ENCODE measurements around the gene PRKCI. TPM values are rescaled to one million over a fixed set of nuclear protein-coding genes. Genes with fewer than 3 reads are reported as not detected.

The PRKCI gene
- total RNA-seq, 2 donors from 2014 or later: 13.5 to 17.6 TPM

DNA sequence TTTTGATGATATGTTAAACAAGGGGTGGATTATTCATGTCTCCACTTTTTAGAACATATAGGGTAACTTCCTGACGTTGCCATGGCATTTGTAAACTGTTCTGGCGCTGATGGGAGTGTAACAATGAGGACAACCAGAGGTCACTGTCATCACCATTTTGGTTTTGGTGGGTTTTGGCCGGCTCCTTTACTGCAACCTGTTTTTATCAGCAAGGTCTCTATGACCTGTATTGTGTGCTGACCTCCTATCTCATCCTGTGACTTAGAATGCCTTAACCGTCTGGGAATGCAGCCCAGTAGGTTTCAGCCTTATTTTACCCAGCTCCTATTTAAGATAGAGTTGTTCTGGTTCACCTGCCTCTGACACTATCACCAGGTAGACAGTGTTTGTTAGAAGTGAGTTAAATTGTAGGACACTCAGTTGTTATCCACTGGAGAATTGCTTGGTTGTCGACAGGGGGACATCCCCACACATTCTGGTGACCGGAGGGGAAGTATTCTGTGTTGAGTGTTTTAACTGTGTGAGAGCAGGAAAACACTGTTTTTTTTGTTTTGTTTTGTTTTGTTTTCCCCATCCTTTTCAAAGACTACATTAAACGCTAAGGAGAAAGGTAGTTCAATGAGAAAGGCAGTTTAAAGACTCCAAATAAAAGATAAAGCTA lies 98.4 kb downstream of the PRKCI start:
- H3K4me1 ChIP-seq: no peaks in the 10 kb centered on the region
- WGBS, 2 donors: 64 to 77% methylated on average over 7 of the region's 7 CpGs
- ATAC-seq (no peak), DNase-seq (no peak)
- H3K9me3 ChIP-seq: no peaks in the 10 kb centered on the region
- H3K36me3 ChIP-seq (replicated peaks in 1 of 2; ENCODE audit: insufficient read depth in 1 of 2, low read depth in 2 of 2): no peaks in the 10 kb centered on the region
- intact Hi-C loops (cut with DNase I): no loop called here
- no peak overlapping the region for H3K4me3 ChIP-seq
- no peak overlapping the region for H3K27ac ChIP-seq
- H3K27me3 ChIP-seq: no peaks in the 10 kb centered on the region
- TF ChIP-seq POLR2A (IDR thresholded peaks at IDR 0.05): no peak
- TF ChIP-seq, protein P1, sequence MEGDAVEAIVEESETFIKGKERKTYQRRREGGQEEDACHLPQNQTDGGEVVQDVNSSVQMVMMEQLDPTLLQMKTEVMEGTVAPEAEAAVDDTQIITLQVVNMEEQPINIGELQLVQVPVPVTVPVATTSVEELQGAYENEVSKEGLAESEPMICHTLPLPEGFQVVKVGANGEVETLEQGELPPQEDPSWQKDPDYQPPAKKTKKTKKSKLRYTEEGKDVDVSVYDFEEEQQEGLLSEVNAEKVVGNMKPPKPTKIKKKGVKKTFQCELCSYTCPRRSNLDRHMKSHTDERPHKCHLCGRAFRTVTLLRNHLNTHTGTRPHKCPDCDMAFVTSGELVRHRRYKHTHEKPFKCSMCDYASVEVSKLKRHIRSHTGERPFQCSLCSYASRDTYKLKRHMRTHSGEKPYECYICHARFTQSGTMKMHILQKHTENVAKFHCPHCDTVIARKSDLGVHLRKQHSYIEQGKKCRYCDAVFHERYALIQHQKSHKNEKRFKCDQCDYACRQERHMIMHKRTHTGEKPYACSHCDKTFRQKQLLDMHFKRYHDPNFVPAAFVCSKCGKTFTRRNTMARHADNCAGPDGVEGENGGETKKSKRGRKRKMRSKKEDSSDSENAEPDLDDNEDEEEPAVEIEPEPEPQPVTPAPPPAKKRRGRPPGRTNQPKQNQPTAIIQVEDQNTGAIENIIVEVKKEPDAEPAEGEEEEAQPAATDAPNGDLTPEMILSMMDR (IDR thresholded peaks at IDR 0.05): no peak

DNA sequence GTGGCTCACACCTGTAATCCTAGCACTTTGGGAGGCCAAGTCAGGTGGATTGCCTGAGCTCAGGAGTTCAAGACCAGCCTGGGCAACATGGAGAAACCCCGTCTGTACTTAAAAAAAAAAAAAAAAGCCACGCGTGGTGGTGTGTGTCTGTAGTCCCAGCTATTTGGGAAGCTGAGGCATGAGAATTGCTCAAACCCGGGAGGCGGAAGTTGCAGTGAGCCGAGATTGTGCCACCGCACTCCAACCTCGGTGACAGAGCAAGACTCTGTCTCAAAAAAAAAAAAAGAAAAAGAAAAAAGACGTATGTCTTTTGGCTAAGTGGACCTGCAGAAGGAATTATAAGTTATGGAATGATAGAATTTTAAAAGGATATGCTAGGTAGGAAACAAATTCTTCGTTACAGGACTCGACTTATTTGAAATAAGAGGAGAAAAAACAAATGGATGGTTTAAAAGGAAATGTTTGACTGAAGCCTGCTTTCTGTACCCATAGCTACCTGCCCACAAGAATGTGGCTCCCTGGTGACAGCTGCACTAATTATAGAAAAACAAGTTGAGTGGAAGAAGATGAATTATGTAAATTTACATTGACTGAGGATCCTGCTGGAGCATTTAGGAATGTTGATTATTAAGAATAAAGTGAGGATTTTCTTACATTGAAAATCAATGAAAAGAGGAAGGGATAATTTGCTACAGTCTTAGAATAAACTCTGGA lies 99.3 kb downstream of the PRKCI start:
- no peak overlapping the region for H3K27ac ChIP-seq
- DNase-seq: no peak
- intact Hi-C loops (cut with DNase I): no loop called here
- H3K4me1 ChIP-seq: no peaks in the 10 kb centered on the region
- WGBS, 2 donors: 77 to 79% methylated on average over 11 of the region's 11 CpGs
- no peak for ATAC-seq
- no peak overlapping the region for H3K4me3 ChIP-seq
- H3K36me3 ChIP-seq (replicated peaks in 1 of 2; ENCODE audit: insufficient read depth in 1 of 2, low read depth in 2 of 2): no peaks in the 10 kb centered on the region
- no peaks in the 10 kb centered on the region for H3K27me3 ChIP-seq
- H3K9me3 ChIP-seq: no peaks in the 10 kb centered on the region
- TF ChIP-seq POLR2A (IDR thresholded peaks at IDR 0.05): no peak
- TF ChIP-seq, protein P1 (IDR thresholded peaks at IDR 0.05): no peak

DNA sequence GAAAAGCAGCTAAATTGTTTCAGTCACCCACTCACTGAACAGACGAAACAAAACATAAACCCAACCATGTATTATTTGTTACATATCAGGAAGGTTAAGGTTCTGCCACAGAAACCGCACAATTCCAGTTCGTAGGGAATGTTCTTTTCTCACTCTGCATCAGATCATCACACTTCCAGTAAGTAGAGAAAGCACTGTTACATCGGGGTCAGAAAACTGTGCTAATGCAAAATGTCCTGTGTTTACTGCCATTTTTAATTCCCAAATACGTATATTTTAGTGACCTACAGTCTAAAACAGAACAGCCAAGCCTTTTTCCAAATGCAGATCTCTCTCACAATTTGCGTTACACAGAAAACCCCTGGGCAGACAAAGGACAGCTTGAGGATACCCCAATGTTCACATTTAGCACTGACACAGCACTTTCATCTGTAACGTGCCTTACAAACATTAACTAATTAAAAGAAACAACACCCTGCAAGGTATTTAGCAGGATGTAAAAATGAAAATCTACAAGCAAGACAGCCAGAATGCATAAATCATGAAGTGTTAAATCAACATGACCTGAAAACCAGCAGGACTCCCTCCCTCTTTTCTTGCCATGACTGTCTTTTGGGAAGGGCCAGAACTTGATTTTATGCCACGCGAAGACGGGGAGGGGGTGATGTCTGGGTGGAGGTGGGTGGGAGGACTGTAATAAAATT lies 100.5 kb downstream of the PRKCI start:
- WGBS, 2 donors: 73 to 74% methylated on average over 10 of the region's 10 CpGs
- ATAC-seq: no peak
- Histone ChIP-seq H3K27ac (no peak overlapping the region), H3K9me3 (no peaks in the 10 kb centered on the region), H3K36me3 (replicated peaks in 1 of 2; ENCODE audit: insufficient read depth in 1 of 2, low read depth in 2 of 2) (no peaks in the 10 kb centered on the region), H3K27me3 (no peaks in the 10 kb centered on the region), H3K4me1 (no peaks in the 10 kb centered on the region), H3K4me3 (no peak overlapping the region)
- intact Hi-C loops (cut with DNase I): no loop called here
- no peak for DNase-seq
- TF ChIP-seq, protein P1 (IDR thresholded peaks at IDR 0.05): no peak
- TF ChIP-seq POLR2A (IDR thresholded peaks at IDR 0.05): no peak

DNA sequence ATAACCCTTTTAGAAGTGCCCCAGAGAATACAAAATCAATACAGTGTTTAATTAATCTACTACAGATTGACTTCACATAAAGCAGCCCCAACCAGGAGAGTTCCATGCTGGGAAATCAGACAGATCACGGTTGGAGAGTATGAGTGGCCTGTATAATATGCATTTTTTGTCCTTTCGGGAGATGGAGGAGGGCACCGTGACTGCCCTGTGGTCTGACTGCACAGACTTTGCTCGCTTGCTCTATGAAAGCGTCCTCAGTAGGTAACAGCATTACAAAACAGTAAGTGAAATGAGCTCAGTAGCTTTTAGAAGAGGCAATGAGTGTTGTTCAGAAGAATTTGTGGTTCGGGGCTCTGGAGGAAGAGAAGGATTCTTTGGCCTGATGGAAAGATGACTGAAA lies 101.1 kb downstream of the PRKCI start:
- ATAC-seq (no peak), DNase-seq (no peak)
- intact Hi-C loops (cut with DNase I): no loop called here
- TF ChIP-seq, protein P1 (IDR thresholded peaks at IDR 0.05): no peak
- TF ChIP-seq POLR2A (IDR thresholded peaks at IDR 0.05): no peak
- Histone ChIP-seq H3K27me3 (no peaks in the 10 kb centered on the region), H3K36me3 (replicated peaks in 1 of 2; ENCODE audit: insufficient read depth in 1 of 2, low read depth in 2 of 2) (no peaks in the 10 kb centered on the region), H3K9me3 (no peaks in the 10 kb centered on the region), H3K27ac (no peak overlapping the region), H3K4me1 (no peaks in the 10 kb centered on the region), H3K4me3 (no peak overlapping the region)
- WGBS, 2 donors: 86 to 93% methylated on average over 6 of the region's 6 CpGs
